Endothelial cell of umbilical vein (primary cell): ENCODE measurements around the gene MYO1H.

Experiments used
- CTCF ChIP-seq, 2 donors: IDR thresholded peaks; 1 replicate in 1 of 2; 2 replicates in 1 of 2; pipeline ENCODE4 v1.5.1; 2011; ENCODE audit warnings: low read length in 2 of 2, mild to moderate bottlenecking in 2 of 2, moderate library complexity in 2 of 2, control low read depth in 1 of 2, inconsistent platforms in 1 of 2, low read depth in 1 of 2; ENCODE audit not compliant: insufficient read depth in 1 of 2; ENCODE audit errors: extremely low read depth in 1 of 2
- EZH2 ChIP-seq: IDR thresholded peaks from 2 replicates; pipeline ENCODE4 v1.6.1; 2012; ENCODE audit warnings: borderline replicate concordance, low read depth, mild to moderate bottlenecking, moderate library complexity, low read length, inconsistent platforms; ENCODE audit not compliant: severe bottlenecking
- JUN ChIP-seq: IDR thresholded peaks from 2 replicates; pipeline ENCODE4 v1.6.1; 2011; ENCODE audit warnings: borderline replicate concordance, low read depth; ENCODE audit not compliant: insufficient read length, insufficient read depth
- MYC ChIP-seq: IDR thresholded peaks from one replicate; pipeline ENCODE4 v1.6.1; 2011; ENCODE audit warnings: mild to moderate bottlenecking, low read depth, low read length
- POLR2A ChIP-seq: IDR thresholded peaks from 2 replicates; pipeline ENCODE4 v1.6.1; 2012; ENCODE audit warnings: low read depth, mild to moderate bottlenecking, control low read depth, low read length

- TF ChIP-seq CTCF (IDR thresholded peaks at IDR 0.05; ENCODE audit: extremely low read depth in 1 of 2, insufficient read depth in 1 of 2, low read depth in 1 of 2, low read length in 2 of 2) (no peak), POLR2A (no peak), EZH2 (no peak), MYC (no peak), JUN (no peak)
These were observed 118.6 kb downstream of the MYO1H start for GRCh38 chr12:109466305-109466704.
